ENCODE measurements around the gene KIDINS220.

Gene KIDINS220

DNA sequence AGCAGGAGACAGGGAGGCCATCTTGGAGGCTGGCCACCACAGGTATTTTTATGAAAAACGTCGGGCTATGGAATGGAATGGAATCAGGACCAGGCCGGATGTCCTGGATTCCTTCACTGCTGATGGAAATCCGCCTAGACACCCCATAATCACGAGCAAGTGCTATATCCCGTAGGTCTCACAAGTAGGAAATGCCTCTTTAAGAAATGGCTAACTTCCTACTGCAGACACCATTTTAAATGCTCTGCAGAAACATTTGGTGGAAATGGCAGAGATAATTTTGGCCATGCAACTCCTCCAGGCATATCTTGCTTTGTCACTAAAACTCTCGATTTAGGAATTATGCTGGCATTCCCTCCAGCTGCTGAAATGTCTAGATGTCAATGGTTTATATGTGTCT is 137.6 kb downstream of the KIDINS220 start:
- in situ Hi-C loops (cut with MboI; ENCODE audit: low sequenced_read_pairs) = loop anchor here (25.0 kb wide), 1 partner anchor 1288 kb away; no protein-coding TSS in a partner anchor

DNA sequence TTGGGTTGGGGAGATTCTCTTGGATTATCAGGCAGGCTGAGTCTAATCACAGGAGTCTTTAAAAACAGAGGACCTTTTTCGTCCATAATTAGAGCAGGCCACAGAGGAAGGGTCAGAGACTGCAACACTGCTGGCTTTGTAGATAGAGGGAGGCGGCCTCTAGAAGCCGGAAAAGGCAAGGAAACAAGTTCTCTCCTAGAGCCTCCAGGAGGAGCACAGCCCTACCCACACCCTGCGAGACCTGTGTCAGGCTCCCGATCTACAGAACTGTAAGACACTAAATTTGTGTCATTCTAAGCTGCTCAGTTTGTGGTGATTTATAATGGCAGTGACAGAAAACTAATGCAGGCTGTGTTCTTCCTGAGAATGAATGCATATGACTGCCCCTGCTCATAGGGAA is 140.2 kb downstream of the KIDINS220 start:
- in situ Hi-C loops (cut with MboI; ENCODE audit: low sequenced_read_pairs) = loop anchor here (25.0 kb wide), 1 partner anchor 1285 kb away; no protein-coding TSS in a partner anchor

DNA sequence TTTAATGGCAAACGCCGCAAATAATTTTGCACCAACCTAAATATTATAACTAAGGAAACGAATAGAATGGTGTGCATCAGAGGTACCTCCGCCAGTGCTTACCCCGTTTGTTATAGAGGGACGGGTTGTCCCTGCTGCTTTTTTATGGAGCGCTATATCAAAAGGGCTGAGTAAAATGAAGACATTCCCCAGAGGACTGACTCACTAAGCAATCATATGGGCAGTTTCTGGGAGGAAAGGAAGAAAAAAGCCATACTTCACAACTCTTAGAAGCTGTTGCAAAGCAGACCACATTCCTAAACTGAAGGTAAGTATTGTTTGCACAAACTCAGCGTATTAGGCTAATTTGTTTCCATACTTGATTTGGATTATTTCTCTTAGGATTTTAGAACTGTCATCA is 142.7 kb downstream of the KIDINS220 start:
- in situ Hi-C loops (cut with MboI; ENCODE audit: low sequenced_read_pairs) = loop anchor here (25.0 kb wide), 1 partner anchor 1282 kb away; no protein-coding TSS in a partner anchor

DNA sequence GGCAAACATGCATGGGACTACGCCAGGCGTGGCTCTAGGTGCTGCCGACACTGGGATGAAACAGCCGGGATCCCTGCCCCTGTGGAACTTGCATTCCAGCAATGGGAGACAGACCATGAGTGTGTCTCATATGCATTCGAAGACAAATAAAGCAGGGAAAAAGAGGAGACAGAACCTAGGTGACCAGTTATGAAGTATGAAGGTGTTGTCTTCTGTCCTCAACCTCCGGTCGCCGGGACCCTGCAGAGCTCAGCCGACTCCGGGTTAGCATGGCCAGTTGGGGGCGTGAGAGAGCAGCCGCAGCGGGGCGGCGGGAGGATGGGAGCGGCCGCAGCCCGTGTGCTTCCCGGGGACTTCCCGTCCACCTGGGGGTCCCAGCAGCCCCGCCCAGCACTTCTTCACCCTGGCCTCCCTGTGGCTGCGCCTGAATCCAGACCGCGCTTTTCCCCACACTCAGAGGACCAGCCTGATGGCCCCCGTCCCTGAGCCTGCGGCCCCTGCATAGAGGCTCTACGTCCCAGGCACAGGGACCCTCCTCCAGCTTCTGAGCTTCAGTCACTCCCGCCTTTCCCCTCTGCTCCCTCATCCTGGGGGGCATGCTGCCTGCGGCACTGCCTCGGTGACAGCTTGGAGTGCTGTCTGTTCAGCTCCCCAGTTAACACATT is 144.1 kb downstream of the KIDINS220 start:
- in situ Hi-C loops (cut with MboI; ENCODE audit: low sequenced_read_pairs) = loop anchor here (25.0 kb wide), 1 partner anchor 1281 kb away; no protein-coding TSS in a partner anchor

DNA sequence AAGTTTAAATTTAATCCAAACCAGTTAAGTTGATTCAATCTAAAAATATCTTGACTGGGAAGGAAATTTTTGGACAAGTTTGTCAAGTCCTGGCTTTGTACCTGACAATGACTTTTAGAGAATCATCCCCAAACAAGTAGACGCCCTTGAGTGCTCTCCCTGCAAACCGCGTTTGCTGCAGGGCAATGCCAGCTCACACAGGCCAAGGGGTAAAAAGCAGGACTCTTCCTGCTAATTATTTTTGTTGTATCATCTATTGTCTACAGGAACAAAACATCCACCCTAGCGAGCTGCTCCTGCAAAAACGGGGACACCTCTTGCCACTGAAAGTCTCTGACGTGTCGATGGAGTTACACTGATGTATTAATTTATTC is 144.6 kb downstream of the KIDINS220 start:
- in situ Hi-C loops (cut with MboI; ENCODE audit: low sequenced_read_pairs) = loop anchor here (25.0 kb wide), 1 partner anchor 1280 kb away; no protein-coding TSS in a partner anchor

DNA sequence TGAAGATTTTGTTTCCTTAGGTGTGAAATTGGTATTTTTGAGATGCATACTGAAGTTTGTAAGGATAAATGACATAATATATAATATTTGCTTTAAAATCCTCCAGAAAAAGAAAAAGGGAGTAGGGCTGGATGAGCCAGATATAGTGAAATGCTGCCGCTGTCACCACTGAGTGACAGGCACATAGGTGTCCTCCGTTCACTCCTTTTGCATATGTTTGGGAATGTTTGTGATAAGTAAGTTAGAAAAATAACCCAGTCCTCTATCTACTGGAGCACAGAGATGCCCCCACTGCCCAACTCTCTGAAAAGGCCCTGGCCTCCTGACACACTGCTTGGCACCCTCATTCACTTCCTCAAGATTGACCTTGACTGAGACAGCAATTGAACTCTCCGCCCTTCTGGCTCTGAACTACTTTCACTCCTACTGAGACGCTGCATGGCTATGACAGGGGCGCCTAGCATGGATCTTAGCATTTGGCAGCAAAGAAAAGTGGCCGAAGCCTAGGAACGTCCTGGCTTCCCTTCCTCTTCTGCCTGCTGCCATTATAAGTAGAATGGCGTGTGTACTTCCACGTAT is 145.5 kb downstream of the KIDINS220 start:
- in situ Hi-C loops (cut with MboI; ENCODE audit: low sequenced_read_pairs) = loop anchor here (25.0 kb wide), 1 partner anchor 1280 kb away; no protein-coding TSS in a partner anchor

DNA sequence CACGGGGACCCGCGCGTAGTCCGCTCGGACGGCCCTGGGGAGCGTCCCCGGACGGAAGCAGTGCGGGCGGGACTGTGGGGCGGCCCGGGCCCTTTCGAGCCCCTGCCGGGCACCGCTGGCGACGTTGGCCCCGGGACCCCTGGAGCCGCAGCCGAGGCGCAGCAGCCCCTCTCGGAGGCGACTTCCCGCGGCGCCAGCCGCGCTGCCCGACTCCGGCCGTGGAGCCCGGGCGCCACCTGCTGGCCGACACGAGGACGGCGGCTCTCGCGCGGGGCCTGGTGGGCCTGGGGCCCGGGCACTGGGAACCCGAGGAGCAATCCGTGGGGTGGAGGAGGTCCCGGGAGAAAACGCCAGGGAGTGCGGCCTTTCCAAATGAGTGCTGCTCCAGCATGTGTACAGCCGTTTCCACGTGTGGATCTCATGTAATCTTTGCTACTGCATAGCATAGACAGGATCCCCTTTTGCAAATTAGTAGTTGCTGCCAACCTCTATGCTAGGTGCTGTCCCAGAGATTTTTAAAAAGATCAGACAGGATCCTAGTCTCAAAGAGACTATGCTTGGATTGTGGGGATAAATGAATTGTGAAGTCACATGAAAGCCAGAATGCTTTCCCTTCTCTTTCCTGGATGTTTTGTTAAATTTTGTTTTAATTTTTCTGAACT is 151.6 kb downstream of the KIDINS220 start:
- in situ Hi-C loops (cut with MboI; ENCODE audit: low sequenced_read_pairs) = loop anchor here (25.0 kb wide), 1 partner anchor 1274 kb away; no protein-coding TSS in a partner anchor

DNA sequence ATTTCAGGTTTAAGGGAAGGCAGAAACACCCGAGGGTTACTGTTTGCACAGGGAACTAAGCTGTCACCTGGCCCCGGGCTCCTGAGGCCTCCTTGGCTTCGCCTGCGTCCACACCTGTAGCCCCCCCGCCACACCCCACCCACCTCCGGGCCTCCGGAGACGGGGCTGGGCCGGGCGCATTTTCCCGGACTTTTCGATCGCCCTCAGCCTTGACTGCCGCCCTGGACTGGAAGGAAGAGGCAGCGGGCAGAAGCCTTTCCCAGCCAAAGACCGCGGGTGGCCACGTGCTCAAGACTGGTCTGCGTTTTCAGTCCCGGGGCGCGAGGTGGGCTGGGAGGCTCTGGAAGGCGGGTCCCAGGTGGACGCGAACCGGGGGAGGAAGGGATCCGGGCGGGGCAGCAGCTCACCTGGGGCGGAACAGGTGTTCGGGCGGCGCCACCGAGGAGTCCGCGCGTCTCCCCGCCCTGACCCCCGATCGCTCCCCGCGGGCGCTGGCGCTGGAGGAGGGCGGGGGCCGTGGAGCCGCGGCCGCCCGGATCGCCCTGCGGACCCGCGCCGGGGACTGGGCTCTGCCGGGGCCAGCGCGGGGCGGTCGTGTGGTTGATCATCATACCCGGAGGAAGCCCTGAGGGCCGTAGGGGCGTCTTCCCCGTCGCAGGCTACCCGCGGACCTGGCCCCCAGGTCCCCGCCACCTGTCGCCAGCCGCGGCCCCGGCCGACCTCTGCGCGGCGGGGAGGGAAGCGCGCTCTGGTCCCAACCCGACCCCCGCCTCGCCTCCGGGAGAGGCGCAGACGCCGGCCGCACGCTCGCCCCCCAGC is 152.3 kb downstream of the KIDINS220 start:
- in situ Hi-C loops (cut with MboI; ENCODE audit: low sequenced_read_pairs) = loop anchor here (25.0 kb wide), 1 partner anchor 1273 kb away; no protein-coding TSS in a partner anchor

DNA sequence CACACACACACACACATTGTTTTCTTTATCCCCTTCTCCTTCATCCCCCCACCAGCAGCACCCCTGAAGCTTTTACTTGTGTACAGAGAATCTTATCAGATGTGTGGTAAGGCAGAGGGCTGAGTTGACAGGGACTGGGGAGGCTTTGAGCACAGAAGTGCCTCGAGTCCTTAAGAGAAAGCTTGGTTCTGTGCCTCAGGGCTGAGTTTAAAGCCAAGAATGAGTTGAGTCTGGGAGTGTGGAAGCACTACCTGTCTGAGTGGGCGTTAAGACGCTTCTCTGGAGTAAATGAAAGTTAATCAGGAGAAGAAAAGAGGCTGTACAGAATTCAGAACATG is 152.9 kb downstream of the KIDINS220 start:
- in situ Hi-C loops (cut with MboI; ENCODE audit: low sequenced_read_pairs) = loop anchor here (25.0 kb wide), 1 partner anchor 1272 kb away; no protein-coding TSS in a partner anchor

DNA sequence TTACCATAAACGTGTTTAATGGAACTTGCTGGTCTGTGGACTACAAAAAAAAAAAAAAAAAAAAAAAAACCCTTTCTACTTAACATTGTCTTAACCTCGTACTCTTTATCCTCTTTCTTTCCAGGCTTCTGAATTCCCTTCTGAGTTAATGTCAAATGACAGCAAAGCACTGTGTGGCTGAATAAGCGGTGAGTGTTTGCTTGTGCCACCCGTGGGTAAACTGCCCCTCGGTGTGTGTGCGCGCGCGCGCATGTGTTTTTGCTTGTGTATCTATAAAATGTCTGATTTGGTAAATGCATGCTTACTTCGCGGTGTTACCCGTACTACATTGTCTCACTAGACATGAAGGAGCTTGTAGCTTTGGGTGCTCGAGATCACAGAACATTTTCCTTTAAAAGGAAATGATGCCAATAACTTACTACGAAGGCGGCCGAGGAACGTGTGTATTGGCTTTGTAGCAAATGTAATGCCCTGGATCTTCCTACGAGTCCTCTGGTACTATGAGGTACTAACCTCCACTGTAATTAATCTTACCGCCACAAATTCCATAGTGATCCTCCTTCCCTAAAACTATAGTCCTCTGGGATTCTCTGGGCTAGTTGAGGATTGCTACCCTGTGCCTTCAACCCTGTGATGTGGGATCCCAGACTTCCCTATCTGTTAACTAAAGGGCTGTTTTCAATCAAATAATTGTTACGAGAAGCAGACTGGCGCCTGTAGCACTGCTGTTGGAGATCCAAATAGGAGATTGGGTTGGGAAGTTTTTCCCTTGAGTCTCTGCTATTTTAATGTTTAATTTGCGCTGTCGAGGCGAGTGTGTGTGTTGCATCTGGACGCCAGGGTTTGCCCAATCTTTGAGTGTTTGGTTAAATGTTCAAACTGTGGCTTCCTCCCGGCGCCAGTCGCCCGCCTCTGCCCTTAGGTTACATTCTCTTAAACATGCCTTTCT is 154.4 kb downstream of the KIDINS220 start:
- in situ Hi-C loops (cut with MboI; ENCODE audit: low sequenced_read_pairs) = loop anchor here (25.0 kb wide), 1 partner anchor 1271 kb away; no protein-coding TSS in a partner anchor

DNA sequence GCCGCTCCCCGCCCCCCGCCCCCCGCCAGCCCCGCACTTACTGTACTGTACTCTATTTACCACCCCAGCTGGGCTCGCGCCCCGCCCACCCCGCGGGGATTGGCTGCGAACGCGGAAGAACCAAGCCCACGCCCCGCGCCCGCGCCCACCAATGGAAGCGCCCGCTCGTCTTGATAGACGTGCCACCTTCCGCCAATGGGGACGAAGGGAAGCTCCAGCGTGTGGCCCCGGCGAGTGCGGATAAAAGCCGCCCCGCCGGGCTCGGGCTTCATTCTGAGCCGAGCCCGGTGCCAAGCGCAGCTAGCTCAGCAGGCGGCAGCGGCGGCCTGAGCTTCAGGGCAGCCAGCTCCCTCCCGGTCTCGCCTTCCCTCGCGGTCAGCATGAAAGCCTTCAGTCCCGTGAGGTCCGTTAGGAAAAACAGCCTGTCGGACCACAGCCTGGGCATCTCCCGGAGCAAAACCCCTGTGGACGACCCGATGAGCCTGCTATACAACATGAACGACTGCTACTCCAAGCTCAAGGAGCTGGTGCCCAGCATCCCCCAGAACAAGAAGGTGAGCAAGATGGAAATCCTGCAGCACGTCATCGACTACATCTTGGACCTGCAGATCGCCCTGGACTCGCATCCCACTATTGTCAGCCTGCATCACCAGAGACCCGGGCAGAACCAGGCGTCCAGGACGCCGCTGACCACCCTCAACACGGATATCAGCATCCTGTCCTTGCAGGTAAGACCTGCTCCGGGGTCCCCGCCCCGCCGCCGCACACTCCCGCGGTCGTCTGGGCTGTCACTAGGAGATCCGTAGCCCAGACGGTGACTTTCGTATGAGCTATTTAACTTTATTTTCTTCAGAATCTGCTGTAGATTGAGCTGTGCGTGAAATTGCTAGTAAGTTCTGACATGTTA is 155.4 kb downstream of the KIDINS220 start, which contains the start of gene ID2:
TSS of gene ID2 (plus strand) at position 271 of the 907 bp plus-strand sequence. CDS start at position 381, 110 bp downstream.
- in situ Hi-C loops (cut with MboI; ENCODE audit: low sequenced_read_pairs) = loop anchor here (25.0 kb wide), 1 partner anchor 1270 kb away; no protein-coding TSS in a partner anchor

DNA sequence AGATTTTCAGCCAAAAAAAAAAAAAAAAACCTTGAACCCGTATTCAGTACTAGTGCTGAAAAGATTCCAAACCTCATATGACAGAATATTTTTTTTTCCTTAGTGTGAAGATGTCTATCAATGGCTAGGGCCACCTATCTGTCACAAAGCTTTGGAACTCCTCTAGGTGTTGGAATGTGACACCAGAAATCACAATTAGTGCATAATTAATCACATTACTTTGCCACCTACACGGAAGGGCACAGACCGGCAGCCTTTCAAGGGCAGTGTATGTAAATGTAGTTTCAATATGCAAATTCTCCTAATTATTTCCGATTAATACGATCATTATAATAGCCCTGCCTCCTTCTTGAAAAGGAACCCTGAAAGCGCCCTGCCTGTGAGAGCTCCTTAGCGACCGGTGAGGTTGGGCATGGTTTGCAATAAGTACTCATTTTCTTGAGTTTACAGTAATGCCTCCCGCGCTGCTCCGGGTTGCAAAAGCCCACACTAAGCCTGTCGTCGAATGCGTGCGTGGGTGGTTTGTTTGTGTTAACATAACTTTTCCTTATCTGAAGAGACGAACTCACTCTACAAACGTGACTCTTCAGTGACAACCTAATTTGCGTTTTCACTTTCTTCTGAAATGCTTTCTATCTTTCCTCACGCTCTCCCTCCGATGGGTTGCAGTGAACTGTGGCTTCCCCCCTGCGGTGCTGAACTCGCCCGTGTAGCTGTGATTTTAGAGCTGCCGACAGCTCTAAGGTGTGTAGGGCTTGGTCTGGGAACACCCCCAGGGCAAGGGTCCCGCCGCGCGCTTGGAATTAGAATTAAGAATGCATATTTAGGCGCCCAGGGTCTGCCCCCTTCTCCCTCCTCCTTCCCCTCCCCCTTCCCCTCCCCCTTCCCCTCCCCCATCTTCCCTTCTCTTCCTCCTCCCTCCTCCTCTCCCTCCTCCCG is 156.3 kb downstream of the KIDINS220 start:
- in situ Hi-C loops (cut with MboI; ENCODE audit: low sequenced_read_pairs) = loop anchor here (25.0 kb wide), 1 partner anchor 1269 kb away; no protein-coding TSS in a partner anchor

DNA sequence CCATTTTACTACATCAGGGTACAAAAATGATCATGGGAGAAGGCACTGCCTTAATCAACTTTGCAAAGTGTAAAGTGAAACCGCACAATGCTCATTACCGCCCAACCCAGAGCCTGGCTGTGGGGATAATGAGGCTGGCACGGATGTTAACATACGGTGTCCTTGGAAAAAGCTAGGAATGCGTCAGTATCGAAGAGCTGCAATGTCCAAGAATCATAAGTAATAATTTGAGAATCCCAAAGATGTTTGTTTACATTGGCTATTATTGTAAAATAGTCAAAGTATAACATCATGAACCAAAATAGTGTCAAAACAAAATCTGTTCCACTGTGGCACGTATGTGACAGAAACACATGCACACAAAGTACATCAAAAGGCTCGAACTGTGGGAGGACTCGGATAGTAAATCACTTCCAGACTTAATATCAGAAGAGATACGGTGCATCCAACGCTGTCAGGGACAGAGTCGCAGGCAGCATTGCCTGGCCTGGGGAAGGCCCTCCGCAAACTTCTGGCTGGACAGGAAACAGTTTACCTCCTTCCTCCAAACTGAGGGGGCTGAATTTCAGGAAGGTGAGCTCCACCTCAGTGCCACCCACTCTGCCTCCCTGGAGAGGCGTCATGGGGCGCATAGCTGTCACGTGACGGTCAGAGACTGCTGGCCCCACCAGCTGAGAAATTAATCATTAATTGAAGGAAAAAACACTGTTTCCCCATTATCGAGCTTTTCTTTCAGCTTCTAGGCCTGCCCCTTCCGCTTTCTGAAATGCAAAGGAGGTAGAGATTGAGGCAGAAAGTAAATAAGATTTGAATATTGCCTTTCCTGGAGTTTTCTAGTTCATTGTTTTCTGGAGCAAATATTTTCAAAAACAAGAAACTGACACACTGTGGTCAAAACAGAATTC is 157.3 kb downstream of the KIDINS220 start:
- in situ Hi-C loops (cut with MboI; ENCODE audit: low sequenced_read_pairs) = loop anchor here (25.0 kb wide), 1 partner anchor 1268 kb away; no protein-coding TSS in a partner anchor

DNA sequence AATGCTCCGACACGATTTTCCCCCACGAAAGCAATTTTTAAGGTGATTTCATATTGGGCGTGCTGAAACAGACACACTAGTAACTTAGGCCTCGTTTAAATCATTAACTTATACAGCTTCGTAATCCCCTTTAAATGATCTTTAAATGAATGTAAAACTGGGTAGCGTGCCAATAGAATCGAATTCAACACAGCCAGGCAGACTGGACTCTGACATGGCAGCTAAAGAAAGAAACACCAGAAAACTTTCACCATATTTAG is 157.9 kb downstream of the KIDINS220 start:
- in situ Hi-C loops (cut with MboI; ENCODE audit: low sequenced_read_pairs) = loop anchor here (25.0 kb wide), 1 partner anchor 1267 kb away; no protein-coding TSS in a partner anchor
